Ramos (cell line): Measurements from ENCODE around the gene VWF.
"Not testable (repeated sequence)": the region's sequence is repeated elsewhere in the genome, so short reads cannot be mapped to it uniquely, and the experiment has no call there.

Experiments used
- in situ Hi-C: fragments of 300-500 bp; cut with MboI; formaldehyde crosslinking; loops from one replicate; pipeline ENCODE4 v1.14.3; 2022; ENCODE audit warnings: low sequenced_read_pairs; ENCODE audit not compliant: unreplicated experiment

Gene VWF

GRCh38 chr12:6146951-6147350, 22.5 kb upstream of the VWF start:
- in situ Hi-C loops = no loop called here

- in situ Hi-C loops = no loop called here
Observed at GRCh38 chr12:6146509-6146908, 22.0 kb upstream of the VWF start.

GRCh38 chr12:6145564-6145963, 21.1 kb upstream of the VWF start:
- in situ Hi-C loops = no loop called here

GRCh38 chr12:6143303-6143675, 18.8 kb upstream of the VWF start:
- in situ Hi-C loops = no loop called here

- in situ Hi-C loops = not testable (repeated sequence)
Observed at GRCh38 chr12:6142368-6143302, 18.2 kb upstream of the VWF start.

- in situ Hi-C loops = not testable (repeated sequence)
Observed at GRCh38 chr12:6141731-6142367, 17.4 kb upstream of the VWF start.

GRCh38 chr12:6140651-6141447, 16.4 kb upstream of the VWF start:
- in situ Hi-C loops = no loop called here

GRCh38 chr12:6135071-6135470, 10.6 kb upstream of the VWF start:
- in situ Hi-C loops = no loop called here

GRCh38 chr12:6133642-6134041, 9.2 kb upstream of the VWF start:
- in situ Hi-C loops = no loop called here

GRCh38 chr12:6132496-6132895, 8.0 kb upstream of the VWF start:
- in situ Hi-C loops = no loop called here

GRCh38 chr12:6125310-6125608, 789 bp upstream of the VWF start:
- in situ Hi-C loops = no loop called here

- in situ Hi-C loops = no loop called here
Observed at GRCh38 chr12:6123258-6123657, 1.2 kb downstream of the VWF start.

- in situ Hi-C loops = no loop called here
Observed at GRCh38 chr12:6122201-6122600, 2.3 kb downstream of the VWF start.

GRCh38 chr12:6120796-6121473, 3.5 kb downstream of the VWF start:
- in situ Hi-C loops = no loop called here

- in situ Hi-C loops = no loop called here
Observed at GRCh38 chr12:6118891-6119568, 5.4 kb downstream of the VWF start.

GRCh38 chr12:6116471-6117021, 7.9 kb downstream of the VWF start:
- in situ Hi-C loops = no loop called here

- in situ Hi-C loops = no loop called here
Observed at GRCh38 chr12:6115389-6115788, 9.1 kb downstream of the VWF start.

GRCh38 chr12:6114476-6114870, 10.0 kb downstream of the VWF start:
- in situ Hi-C loops = no loop called here

GRCh38 chr12:6113691-6114475, 10.6 kb downstream of the VWF start:
- in situ Hi-C loops = no loop called here
